ENCODE data around the gene PDGFB.

- TF ChIP-seq POLR2A (IDR thresholded peaks at IDR 0.05; ENCODE audit: borderline replicate concordance, extremely low read depth, insufficient read depth, insufficient read length) (peak; percentile 70), EZH2 (IDR thresholded peaks at IDR 0.05) (no peak), ELF1 (IDR thresholded peaks at IDR 0.05; ENCODE audit: borderline replicate concordance, low read depth) (no peak), CTCF (IDR thresholded peaks at IDR 0.05 in 2 of 3, conservative IDR thresholded peaks at IDR 0.05 in 1 of 3; ENCODE audit: borderline replicate concordance in 1 of 3, insufficient read depth in 1 of 3, low read depth in 2 of 3, low read length in 2 of 3) (no peak), RAD21 (IDR thresholded peaks at IDR 0.05; ENCODE audit: low read depth) (no peak)
These were observed at the start of gene PDGFB for GRCh38 chr22:39244496-39245129.

All from HCT116 (cell line).